ENCODE data around the gene UMPS. TPM values are rescaled to one million over a fixed set of nuclear protein-coding genes. Genes with fewer than 3 reads are reported as not detected.

The UMPS gene
- total RNA-seq, 1 donor from 2014 or later: 47.6 TPM

- no peak for DNase-seq (ENCODE audit: low spot score)
- Mint-ChIP-seq H3K27ac (no peak overlapping the region), H3K27me3 (ENCODE audit: insufficient read depth, low read depth) (peaks cover 2% of the 10 kb centered on the region), H3K4me1 (peaks cover 4% of the 10 kb centered on the region), H3K9me3 (no peaks in the 10 kb centered on the region), H3K4me3 (no peak overlapping the region), H3K36me3 (no peaks in the 10 kb centered on the region)
- H4K20me1 ChIP-seq (ENCODE audit: low read depth): no peaks in the 10 kb centered on the region
- no peaks in the 10 kb centered on the region for H3K79me2 ChIP-seq (ENCODE audit: low read depth)
- H3K4me1 ChIP-seq: no peaks in the 10 kb centered on the region
- H3K27ac ChIP-seq: no peak overlapping the region
- H3K27me3 ChIP-seq: no peaks in the 10 kb centered on the region
- H3K9me3 ChIP-seq (ENCODE audit: low read depth): no peaks in the 10 kb centered on the region
- no peaks in the 10 kb centered on the region for H3F3A ChIP-seq (ENCODE audit: low read depth)
- no peak overlapping the region for H3K4me3 ChIP-seq
- no peak for TF ChIP-seq CTCF (IDR thresholded peaks at IDR 0.05)
- H3K36me3 ChIP-seq: no peaks in the 10 kb centered on the region
- no peak overlapping the region for H3K4me2 ChIP-seq
- H2AFZ ChIP-seq (replicated peaks): no peak overlapping the region
- no peak overlapping the region for H3K9ac ChIP-seq
Measured at GRCh38 chr3:124695369-124695768, 34.9 kb upstream of the UMPS start.

DNA sequence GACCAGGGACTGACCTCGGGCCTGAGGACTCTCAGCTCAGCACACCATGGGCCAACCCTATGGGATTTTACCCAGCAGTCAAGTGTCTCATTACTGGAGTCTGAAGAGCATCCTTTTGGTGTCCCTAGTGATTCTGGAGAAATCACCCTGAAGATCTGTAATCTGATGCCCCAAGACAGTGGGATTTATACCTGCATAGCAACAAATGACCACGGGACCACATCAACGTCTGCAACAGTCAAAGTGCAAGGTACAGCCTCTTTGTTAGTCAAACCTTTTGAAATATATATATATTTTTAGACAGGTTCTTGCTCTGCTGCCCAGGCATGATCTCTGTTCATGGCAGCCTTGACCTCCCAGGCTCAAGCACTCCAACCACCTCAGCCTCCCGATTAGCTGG, 34.2 kb upstream of the UMPS start:
- H3K4me3 Mint-ChIP-seq: no peak overlapping the region
- Histone ChIP-seq H3K27me3 (no peaks in the 10 kb centered on the region), H2AFZ (replicated peaks) (no peak overlapping the region), H3K27ac (no peak overlapping the region), H3K9me3 (ENCODE audit: low read depth) (no peaks in the 10 kb centered on the region), H3K36me3 (no peaks in the 10 kb centered on the region), H3K79me2 (ENCODE audit: low read depth) (no peaks in the 10 kb centered on the region), H3F3A (ENCODE audit: low read depth) (no peaks in the 10 kb centered on the region), H3K9ac (no peak overlapping the region), H4K20me1 (ENCODE audit: low read depth) (no peaks in the 10 kb centered on the region), H3K4me1 (no peaks in the 10 kb centered on the region), H3K4me3 (no peak overlapping the region), H3K4me2 (no peak overlapping the region)
- no peaks in the 10 kb centered on the region for H3K9me3 Mint-ChIP-seq
- no peak for DNase-seq (ENCODE audit: low spot score)
- H3K27me3 Mint-ChIP-seq (ENCODE audit: insufficient read depth, low read depth): peaks cover 2% of the 10 kb centered on the region
- peaks cover 8% of the 10 kb centered on the region for H3K4me1 Mint-ChIP-seq
- no peak overlapping the region for H3K27ac Mint-ChIP-seq
- H3K36me3 Mint-ChIP-seq: no peaks in the 10 kb centered on the region
- TF ChIP-seq CTCF (IDR thresholded peaks at IDR 0.05) (no peak), EZH2phosphoT487 (IDR thresholded peaks at IDR 0.05) (no peak), EZH2 (IDR thresholded peaks at IDR 0.05) (no peak)

DNA sequence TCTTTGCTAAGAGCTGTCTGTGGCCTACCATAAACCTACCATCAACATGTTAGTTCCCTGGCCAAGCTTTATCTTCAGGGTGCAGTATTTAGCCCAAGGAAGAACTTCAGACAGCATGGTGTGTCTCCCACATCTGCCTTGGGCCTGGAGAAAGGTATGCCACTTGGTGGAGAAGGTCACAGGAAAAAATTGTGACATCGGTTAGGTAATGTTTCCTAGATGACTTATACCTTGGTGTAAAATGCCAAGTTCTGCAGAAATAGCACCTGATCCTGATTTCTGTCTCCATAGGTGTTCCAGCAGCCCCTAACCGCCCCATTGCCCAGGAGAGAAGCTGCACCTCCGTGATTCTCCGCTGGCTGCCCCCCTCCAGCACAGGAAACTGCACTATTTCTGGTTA, 33.0 kb upstream of the UMPS start:
- peaks cover 2% of the 10 kb centered on the region for H3K27me3 Mint-ChIP-seq (ENCODE audit: insufficient read depth, low read depth)

More for the DNA sequence above, 33.0 kb upstream of the UMPS start:
- Histone ChIP-seq H3K36me3 (no peaks in the 10 kb centered on the region), H3K4me2 (no peak overlapping the region), H3K27ac (no peak overlapping the region), H3F3A (ENCODE audit: low read depth) (no peaks in the 10 kb centered on the region), H3K79me2 (ENCODE audit: low read depth) (no peaks in the 10 kb centered on the region), H3K4me1 (no peaks in the 10 kb centered on the region), H4K20me1 (ENCODE audit: low read depth) (no peaks in the 10 kb centered on the region), H3K27me3 (no peaks in the 10 kb centered on the region), H3K4me3 (no peak overlapping the region), H2AFZ (replicated peaks) (no peak overlapping the region), H3K9ac (no peak overlapping the region), H3K9me3 (ENCODE audit: low read depth) (no peaks in the 10 kb centered on the region)
- no peak for TF ChIP-seq EZH2phosphoT487 (IDR thresholded peaks at IDR 0.05)
- no peak for TF ChIP-seq EZH2 (IDR thresholded peaks at IDR 0.05)
- TF ChIP-seq CTCF (IDR thresholded peaks at IDR 0.05): no peak
- no peaks in the 10 kb centered on the region for H3K36me3 Mint-ChIP-seq
- no peak for DNase-seq (ENCODE audit: low spot score)
- H3K9me3 Mint-ChIP-seq: no peaks in the 10 kb centered on the region
- no peak overlapping the region for H3K27ac Mint-ChIP-seq
- H3K4me1 Mint-ChIP-seq: peaks cover 9% of the 10 kb centered on the region
- no peak overlapping the region for H3K4me3 Mint-ChIP-seq
